ENCODE measurements around the gene CTBP2.

DNA sequence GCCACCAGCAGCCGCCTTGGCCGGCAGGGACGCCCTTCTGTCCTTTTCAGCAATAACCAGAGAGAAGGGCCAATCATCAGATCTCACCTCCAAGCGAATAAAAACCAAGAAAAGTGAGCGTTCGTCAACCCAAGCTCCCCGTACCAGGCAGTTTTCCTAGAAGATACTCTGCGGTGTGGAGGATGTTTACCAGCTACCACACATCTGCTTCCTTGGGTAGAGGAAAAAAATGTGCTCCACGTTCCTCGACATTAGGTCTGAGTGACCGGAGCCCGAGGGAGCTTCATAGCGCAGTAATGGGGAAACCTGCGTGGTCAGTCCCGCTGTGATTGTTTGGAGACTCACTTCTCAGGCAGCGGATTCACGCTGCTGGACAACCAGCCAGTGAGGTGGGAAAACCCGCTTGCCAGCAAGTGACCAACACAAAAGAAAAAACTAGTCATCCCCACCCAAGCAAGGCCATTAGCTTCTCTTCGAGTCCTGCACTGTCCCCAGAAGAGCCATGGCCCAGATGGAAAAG lies 145.5 kb downstream of the CTBP2 start:
- TF ChIP-seq POLR2A (IDR thresholded peaks at IDR 0.05; ENCODE audit: low read depth) (no peak), POLR2AphosphoS5 (IDR thresholded peaks at IDR 0.05) (no peak)
- TF ChIP-seq, protein P1, sequence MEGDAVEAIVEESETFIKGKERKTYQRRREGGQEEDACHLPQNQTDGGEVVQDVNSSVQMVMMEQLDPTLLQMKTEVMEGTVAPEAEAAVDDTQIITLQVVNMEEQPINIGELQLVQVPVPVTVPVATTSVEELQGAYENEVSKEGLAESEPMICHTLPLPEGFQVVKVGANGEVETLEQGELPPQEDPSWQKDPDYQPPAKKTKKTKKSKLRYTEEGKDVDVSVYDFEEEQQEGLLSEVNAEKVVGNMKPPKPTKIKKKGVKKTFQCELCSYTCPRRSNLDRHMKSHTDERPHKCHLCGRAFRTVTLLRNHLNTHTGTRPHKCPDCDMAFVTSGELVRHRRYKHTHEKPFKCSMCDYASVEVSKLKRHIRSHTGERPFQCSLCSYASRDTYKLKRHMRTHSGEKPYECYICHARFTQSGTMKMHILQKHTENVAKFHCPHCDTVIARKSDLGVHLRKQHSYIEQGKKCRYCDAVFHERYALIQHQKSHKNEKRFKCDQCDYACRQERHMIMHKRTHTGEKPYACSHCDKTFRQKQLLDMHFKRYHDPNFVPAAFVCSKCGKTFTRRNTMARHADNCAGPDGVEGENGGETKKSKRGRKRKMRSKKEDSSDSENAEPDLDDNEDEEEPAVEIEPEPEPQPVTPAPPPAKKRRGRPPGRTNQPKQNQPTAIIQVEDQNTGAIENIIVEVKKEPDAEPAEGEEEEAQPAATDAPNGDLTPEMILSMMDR (IDR thresholded peaks at IDR 0.05) = no peak
